Measurements from ENCODE around the gene EOGT.

EOGT gene

DNA sequence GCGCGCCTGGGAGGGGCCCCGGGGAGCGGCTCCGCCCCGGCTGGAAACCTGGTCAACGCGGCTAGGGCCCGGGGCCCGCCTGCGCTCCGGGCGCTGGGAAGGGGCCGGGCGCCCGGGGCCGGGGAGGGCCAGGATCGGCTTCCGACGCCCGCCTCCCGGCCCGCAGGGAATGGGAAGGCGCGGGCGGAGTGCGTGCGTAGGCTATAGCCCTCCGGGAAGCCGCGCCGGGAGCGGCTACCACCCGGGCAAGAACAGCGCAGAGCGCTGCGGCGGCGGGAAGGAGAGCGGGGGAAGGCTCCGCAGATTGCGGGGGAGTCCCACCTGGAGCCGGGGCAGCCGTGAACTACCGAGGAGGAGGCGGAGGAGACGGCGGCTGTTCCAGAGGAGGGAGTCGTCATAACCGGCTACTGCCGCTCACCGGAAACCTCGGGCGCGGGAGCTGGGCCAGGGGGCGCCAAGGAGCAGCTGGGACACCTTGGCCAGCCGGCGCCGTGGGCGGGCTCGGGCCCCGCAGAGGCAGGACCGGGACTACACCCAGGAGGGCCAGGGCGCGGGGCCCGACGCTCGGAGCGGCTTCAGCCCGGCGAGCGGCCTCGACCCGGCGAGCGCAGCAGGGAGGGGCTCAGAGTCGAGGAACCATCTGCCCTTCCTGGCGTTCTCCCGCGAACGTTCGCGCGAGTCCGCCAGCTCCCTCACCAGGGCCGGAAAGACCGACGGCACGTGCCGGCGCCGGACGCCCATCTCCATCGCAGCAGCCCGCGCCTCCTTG, at the start of gene EOGT:
Gene EOGT (minus strand): TSS at position 432 of the 769 bp plus-strand sequence. CDS start 3,838 bp downstream, outside the sequence.
- peak; percentile 59 for DNase-seq (ENCODE audit: low spot score)

DNA sequence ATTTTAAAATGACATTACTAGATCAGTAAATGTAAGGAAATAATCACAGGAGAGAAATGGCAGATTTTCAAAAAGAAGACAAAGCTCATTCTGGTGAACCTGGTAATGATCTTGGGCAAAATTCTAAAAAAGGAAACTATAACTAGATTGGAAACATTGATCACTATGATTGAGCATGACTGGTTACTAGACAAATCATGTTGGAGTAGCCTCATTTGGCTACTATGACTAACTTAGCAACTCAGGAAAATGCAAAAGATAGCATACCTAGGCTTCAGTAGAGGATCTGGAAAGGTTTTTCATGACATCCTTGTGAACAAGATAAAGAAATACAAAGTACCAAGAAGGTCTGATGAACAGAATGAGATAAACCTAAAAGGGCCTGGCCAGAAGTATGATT, 46.2 kb upstream of the EOGT start:
- DNase-seq (ENCODE audit: low spot score), result no peak

DNA sequence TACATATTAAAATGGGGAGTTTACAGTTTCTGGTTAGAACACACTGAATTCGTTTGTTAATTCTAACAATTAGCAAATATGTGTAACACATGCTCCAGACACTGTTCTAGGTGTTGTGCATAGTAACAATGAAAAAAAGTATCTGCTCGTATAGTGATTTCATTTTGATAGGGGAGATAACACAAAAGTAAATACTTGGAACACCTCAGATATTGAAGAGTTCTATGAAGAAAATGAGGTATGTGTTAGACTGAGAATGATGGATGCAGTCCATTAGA, 45.4 kb upstream of the EOGT start:
- DNase-seq (ENCODE audit: low spot score), result no peak

DNA sequence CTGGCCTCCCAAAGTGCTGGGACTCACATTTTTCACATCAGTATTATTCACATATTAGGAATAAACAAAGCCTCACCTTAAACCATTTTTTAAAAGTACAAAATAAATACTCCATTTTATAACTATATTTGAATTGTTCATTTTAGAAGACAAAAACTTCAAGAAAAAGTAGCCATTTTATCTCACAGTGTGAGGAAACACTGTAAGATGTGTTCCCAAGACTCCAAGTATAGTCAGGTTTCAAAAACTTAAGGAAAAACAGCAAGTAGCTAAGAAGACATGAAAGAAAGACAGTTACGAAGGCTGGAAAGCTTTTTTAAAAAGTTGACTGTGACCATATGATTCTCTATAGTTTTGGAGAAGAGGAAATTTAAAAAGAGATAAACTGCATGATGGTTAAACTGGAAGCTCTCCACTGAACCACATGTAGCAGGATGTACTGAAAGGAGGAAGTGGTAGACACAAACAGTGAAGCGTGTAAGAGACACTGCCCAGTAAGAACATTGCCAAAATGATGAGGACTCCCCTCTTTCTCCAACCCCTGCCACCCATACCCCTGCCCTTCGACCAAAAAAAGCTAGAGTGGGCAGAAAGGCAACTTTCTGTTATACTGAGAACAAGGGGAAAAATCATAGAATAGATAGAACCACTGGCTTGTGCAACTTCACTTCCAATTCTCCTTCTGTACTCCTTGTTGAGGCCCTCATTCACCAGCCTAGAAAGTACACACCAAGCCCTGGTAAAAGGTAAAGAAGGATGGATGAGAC, 44.9 kb upstream of the EOGT start:
- DNase-seq (ENCODE audit: low spot score), result no peak

DNA sequence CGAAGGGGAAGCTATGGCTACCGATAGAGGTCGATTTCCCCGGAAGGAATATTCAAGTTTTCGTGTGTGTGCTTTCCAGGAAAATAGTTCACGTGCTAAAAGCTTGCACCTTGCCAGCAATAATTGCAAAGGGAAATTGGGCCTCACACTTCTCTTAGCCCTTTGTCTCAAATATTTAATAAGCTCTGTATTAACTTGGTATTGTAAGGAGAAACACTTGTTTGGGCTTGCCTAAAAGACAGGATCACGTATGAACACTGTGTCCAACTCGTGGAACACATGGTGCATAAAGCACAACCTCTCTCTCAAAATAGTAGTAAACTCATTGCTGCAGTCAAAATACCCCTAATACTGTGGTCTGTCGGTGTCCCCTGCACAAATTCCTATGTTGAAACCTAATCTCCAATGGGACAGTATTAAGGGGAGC, 39.0 kb upstream of the EOGT start:
- DNase-seq (ENCODE audit: low spot score), result no peak

DNA sequence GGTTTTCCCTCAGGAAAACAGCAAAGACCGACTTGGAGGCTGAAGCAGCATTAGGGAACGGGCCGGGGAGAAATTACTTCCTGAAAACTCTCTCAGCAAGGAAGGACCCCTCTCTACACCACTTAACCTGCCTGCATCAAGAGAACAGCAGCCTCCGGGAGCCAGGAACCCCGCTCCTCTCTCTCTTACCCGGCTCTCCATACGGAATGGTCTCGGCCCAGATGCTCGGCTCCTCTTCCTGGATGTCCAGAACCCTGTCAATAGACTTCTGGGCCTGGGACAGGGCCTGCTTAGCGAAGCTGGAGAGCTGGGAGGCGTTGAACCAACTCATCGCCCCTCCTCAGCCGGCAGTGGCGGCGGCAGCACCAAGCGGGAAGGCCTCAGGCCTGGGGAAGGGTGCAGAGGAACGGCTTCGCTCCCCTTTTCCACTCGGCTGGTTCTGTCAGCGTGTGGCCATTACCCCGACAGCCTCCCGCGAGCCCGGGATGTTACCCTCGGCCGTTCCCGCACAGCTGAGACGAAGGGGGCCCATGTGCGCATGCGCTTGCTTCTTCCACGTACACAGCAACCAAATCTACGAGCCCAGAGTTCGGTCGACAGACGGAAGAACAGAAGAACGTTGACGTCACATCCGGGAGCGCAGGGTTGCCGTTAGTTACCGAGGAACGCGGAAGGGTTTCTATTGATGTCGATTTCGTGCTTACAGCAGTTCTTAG, 38.4 kb upstream of the EOGT start, which contains the start of gene TMF1:
Gene TMF1 (minus strand): TSS at position 578 of the 716 bp plus-strand sequence. CDS start 247 bp downstream, at position 331.
- peak; percentile 49 for DNase-seq (ENCODE audit: low spot score)

DNA sequence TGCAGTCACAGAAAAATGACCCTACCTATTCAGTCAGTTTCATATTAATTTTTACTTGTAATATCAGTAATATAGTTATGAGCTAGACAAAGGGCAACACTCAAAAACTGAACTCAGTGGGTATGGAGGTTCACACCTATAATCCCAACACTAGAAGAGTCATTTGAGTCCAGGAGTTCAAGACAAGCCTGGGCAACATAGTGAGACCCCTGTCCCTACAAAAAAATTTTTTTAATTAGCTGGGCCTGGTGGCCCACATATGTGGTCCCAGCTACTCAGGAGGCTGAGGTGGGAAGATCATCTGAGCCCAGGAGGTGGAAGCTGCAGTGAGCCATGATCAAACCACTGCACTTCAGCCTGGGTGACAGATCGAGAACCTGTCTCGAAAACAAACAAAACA, 35.5 kb upstream of the EOGT start:
- no peak for DNase-seq (ENCODE audit: low spot score)

DNA sequence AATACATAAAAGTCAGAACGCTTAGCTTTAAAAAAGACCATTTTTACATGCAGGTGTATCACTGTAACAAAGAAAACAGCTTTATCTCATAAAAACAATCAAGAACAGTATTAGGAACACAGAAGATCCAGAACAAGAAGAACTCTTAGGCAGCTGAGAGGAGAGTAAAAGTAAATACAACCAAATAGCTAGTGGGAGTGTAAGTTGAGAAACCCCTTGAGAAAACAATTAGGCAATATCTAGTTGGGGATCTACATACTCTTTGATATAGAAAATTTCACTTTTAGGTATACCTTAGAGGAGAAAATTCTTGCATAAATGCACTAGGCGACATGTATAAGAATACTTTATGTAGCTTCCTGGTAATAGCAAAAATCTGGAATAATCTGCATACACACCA, 31.1 kb upstream of the EOGT start:
- no peak for DNase-seq (ENCODE audit: low spot score)

DNA sequence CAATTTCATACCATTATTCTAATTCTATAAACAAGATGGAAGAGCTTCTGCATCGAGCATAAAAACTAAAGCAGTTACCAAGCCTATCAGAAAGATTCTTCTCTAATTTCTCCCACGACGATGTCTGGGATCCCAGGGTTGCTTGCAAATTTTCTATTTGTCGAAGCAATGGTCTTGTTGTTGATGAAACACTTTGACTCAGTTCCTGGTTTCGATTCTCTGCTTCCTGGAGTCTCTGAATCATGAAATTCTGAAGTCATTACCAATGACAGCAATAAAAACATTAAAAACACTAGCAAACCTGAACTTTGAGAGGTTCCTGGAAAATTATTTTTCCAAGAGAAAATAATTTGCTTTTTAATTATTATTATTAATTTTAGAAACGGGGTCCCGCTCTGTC, 20.0 kb upstream of the EOGT start:
- DNase-seq (ENCODE audit: low spot score), result no peak

DNA sequence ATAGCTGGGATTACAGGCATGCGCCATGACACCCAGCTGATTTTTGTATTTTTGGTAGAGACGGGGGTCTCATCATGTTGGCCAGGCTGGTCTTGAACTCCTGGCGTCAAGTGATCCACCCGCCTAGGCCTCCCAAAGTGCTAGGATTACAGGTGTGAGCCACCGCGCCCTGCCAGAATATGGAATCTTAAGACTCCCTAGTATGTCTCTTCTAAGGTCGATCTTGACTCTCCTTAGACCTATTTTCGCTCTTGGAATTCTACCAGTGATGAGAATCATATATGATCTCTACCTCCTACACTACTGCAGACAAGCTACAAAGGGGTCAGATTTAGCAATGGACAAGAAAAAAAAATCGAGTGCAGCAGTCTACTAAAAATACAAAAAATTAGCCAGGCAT, 19.3 kb upstream of the EOGT start:
- DNase-seq (ENCODE audit: low spot score), result no peak

DNA sequence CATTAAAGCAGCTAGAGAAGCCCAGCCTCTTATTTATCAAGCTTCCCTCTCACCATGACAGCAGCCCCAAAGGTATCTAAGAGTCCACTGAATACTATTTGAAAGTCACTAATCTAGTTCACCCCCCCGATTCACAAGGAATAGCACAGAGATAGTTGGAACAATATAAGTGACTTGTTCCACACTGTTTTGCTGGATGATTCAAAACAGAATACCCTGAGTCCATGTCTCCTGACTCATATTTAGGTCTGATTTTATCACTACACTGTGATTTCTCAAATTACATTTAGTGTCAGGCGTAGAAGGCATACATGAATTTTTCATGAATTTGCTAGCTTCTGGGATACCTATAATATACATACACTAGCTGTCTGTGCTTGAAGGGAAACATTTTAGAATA, 18.7 kb upstream of the EOGT start:
- no peak for DNase-seq (ENCODE audit: low spot score)

DNA sequence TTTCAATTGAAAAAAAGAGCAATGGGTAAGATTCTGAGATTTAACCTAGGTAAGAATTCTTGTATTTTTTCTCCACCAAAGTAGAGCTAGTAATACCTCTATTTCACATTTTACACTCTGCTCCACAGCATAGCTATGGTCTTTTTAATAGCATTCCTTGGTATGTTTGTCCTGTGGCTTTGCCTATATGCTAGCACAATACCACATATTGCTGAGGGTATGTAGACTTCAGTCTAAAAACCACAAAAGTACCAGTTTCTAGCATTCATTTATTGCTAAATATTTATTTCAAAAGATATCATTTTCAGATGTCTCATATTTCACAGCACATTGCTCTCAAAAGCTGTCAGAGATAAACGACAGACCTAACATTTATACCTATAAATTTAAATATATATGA, 18.2 kb upstream of the EOGT start:
- DNase-seq (ENCODE audit: low spot score), result no peak

DNA sequence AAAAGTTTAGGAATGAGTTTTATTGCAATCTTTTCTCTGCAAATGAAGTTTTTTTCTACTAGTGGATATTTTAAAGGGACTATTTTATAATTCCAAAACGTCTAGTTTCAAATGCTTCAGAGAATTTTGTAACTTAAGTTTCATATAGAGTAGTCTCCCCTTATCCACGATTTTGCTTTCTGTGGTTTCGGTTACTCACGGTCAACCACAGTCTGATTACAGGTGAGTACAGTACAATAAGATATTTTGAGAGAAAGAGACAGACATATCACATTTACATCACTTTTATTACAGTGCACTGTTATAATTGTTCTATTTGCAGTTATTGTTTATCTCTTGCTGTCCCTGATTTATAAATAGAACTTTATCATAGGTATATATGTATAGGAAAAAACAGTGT, 7.4 kb upstream of the EOGT start:
- no peak for DNase-seq (ENCODE audit: low spot score)

DNA sequence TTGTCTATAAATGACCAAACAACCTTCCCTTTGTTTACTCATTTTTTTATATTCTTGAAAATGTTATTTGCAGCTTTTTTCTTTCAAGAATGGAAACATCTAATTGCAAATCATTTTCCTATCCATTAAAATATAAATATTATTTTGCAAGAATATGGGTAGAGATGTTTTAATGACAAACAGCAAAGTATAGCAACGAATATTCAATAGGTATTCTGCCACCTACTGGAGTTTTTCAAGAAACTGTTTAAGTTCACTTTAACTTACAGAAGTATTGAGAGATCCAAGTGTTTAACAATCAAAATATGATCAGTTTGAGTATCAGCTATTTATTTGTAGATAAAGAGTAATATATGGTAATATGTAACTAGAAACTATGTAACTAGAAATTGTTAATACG, 6.9 kb upstream of the EOGT start:
- no peak for DNase-seq (ENCODE audit: low spot score)

DNA sequence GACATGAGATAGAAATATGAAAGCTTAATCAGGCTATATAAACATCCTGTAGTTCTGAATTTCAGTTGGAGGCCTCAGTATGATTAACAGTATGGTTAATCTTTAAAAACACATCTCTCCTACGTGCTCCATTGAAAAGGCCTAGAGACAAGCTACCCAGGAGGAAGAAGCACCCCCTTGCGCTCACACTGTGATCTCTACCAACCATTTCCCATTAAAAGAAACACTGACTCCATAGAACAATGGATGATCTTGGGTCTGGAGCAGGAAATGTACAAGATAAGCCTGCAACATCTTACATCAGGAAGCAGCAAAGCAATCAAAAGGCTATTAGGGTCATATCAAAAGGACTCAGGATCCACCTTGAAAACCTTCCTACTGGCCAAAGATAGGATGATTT, 3.4 kb upstream of the EOGT start:
- no peak for DNase-seq (ENCODE audit: low spot score)

DNA sequence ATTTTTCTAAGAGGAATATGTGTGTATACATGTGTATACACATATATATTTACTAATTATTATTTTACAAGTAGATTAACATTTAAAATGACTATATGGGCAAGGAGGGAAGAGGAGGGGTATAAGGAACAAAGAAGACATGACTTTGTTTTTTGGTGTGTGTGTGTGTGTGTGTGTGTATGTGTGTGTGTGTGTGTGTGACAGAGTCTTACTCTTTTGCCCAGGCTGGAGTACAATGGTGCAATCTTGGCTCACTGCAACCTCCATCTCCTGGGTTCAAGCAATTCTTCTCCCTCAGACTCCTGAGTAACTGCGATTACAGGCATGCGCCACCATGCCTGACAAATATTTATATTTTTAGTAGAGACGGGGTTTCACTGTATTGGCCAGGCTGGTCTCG, 2.6 kb upstream of the EOGT start:
- DNase-seq (ENCODE audit: low spot score), result no peak

DNA sequence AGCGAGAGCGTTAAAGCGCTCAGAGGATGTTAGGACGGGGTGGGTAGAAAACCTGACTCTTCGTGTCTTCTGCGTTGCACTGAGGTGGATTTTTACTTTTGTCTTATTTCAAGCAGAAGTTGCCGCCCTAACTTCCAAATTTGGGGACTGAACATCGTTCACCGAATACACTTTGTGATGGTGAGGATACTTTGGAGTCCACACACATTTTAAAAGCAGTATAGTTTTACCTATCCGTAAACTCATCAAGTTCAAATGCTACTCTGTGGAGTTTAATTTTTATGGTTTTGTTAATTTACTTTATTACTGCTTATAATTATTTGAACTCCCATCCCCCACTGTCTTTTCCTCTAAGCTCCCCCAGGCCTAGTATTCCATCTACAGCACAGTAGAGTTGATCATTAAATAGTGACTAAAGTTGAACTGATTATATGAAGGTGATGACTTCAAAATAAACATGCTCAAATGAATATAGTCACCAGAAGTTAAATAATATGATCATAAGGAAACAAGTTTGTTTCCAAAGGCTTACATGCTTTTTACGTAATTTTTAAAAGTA, 617 bp upstream of the EOGT start:
- DNase-seq (ENCODE audit: low spot score), result no peak

DNA sequence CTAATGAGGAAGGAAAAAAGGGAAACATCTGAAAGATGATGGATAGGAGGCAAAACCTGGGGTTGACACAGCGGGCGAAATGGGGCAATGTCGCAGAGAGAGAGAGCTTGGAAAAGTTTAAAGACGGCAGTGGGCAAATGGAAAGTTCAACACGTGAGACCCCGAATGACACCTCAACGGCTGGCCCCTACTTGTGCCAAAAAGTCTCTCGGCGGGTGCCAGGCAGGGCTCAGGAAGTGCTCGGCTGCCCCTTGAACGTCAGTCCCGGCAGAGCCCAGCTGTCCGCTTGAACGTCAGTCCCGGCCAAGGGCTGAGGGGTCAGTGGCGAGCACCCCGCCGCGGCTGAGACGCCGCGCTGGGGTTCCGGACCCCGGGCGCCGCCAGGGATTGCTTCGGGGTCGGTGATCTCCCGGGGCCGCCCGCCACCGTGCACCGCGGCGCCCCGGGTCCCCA, 658 bp downstream of the EOGT start:
- peak; percentile 31 for DNase-seq (ENCODE audit: low spot score)

DNA sequence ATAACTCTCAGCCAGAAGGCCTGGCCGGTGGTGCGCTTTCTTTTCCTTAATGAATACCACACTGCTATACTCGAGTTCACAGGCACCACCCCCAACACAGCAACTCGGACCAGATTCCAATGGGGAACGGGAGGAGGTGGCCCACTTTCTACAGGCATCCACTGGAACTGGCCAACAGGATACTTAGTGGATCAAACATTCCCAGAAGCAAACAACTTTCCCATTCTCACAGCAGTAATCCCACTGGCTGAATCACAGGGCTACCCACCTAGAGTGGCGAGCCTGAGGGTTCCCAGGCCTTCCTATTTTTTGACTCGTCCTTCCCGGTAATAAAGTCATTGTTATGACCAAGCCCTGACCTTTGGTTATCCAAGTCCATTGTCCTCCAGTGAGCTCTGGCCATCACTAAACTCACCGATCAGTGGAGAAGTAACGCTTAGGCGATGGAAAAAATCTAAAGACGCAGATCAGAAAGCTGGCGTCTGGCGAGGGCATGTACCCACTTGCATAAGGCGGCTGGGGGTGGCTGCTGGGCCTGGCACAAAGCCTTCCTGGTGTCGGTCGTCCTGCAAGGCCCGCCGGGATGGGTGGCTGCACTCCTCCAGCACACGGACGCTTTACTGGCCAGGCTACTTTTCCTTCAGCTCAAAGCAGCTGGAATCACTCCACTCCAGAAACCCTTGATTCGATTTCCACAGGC, 1.2 kb downstream of the EOGT start:
- DNase-seq (ENCODE audit: low spot score), result no peak

DNA sequence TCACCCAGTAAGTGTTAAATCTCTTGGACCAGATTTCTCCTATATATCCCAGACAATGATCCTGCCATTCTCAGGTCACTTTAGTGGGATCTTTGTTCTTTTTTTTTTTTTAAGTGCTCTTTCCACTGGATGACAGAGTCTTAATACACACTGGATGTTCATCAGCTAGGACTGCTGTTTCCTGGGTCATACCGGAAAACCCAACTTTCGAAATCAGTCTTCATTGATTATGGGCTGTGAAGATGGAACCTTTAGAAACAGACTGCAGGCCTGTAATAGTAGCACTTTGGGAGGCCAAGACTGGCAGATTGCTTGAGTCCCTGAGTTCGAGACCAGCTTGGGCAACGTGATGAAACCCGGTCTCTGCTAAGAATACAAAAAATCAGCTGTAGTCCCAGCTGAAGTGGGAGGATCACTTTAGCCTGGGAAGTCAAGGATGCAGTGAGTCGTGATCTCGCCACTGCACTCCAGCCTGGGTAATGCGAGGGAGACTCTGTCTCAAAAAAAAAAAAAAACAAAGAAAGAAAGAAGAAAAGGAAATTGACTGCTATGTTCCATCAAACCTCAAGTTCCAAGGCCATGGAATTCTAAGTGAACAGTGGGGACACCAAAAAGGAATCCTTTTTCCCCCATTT, 2.3 kb downstream of the EOGT start:
- DNase-seq (ENCODE audit: low spot score), result no peak

DNA sequence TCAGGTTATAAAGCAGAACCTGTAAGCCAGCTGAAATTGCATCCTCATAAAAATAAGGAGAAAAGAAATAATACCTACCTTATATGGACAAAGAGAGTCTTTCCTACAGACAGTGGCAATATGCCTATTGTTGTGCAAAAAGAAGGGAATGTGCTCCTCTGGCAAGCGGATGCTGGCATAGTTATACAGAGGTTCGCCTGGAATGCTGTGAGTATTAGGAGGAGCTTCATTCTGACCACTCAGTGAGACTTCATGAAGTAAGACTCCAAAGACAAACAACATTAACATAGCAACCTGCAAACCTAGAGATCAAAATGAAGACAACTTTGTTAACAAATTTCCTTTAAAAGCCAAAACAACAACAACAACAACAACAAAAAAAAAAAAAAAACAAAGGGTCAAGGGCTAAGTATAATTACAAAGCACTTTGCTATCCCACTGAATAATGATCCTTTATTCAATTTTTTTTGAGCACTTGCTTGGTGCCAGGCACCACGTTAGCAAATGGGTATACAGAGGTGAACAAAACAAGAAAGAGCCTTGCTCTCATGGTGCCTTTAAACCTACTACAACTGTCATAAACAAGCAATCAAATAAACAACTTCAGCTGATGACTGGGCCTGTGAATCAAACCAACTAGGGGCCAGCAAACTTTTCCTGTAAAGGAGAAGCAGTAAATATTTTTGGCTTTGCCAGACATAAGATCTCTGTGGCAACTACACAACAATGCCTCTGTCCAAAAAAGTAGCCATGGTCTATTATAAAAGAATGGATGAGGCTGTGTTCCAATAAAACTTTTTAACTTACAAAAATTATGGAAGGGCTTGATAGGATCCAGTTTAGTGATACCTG, 3.7 kb downstream of the EOGT start:
- DNase-seq (ENCODE audit: low spot score), result no peak

Data from HuH-7.5 (cell line).